ENCODE data around the gene MAN1B1.
A peak's percentile ranks its signal among the peaks of the same experiment; 100 is the strongest.
"Not testable (repeated sequence)": the region's sequence is repeated elsewhere in the genome, so short reads cannot be mapped to it uniquely, and the experiment has no call there.

The MAN1B1 gene

GRCh38 chr9:137114613-137115393, 28.0 kb downstream of the MAN1B1 start, which contains the start of gene DPP7:
DPP7 (minus strand) TSS chr9:137114733; CDS start chr9:137114713, 20 bp downstream.
- H3K4me3 ChIP-seq (ENCODE audit: low read depth, low read length) = peak within 1 kb of the TSS; percentile 41
- DNase-seq (ENCODE audit: low read depth, low spot score) = no peak
- in situ Hi-C loops (cut with HindIII; ENCODE audit: low sequenced_read_pairs) = no loop called here

GRCh38 chr9:137115394-137116026, 28.7 kb downstream of the MAN1B1 start:
- in situ Hi-C loops (cut with HindIII; ENCODE audit: low sequenced_read_pairs) = no loop called here
- TF ChIP-seq CTCF (IDR thresholded peaks at IDR 0.05; ENCODE audit: low read depth, low read length) = no peak
- no peak overlapping the region for H3K4me3 ChIP-seq (ENCODE audit: low read depth, low read length)
- no peak for DNase-seq (ENCODE audit: low read depth, low spot score)

More at GRCh38 chr9:137114613-137115393, 28.0 kb downstream of the MAN1B1 start, which contains the start of gene DPP7:
- no peak for TF ChIP-seq CTCF (IDR thresholded peaks at IDR 0.05; ENCODE audit: low read depth, low read length)

GRCh38 chr9:137116027-137116507, 29.3 kb downstream of the MAN1B1 start:
- in situ Hi-C loops (cut with HindIII; ENCODE audit: low sequenced_read_pairs) = no loop called here

GRCh38 chr9:137116728-137117127, 29.9 kb downstream of the MAN1B1 start:
- TF ChIP-seq CTCF (IDR thresholded peaks at IDR 0.05; ENCODE audit: low read depth, low read length) = no peak
- in situ Hi-C loops (cut with HindIII; ENCODE audit: low sequenced_read_pairs) = no loop called here
- H3K4me3 ChIP-seq (ENCODE audit: low read depth, low read length) = no peak overlapping the region
- no peak for DNase-seq (ENCODE audit: low read depth, low spot score)

More at GRCh38 chr9:137116027-137116507, 29.3 kb downstream of the MAN1B1 start:
- DNase-seq (ENCODE audit: low read depth, low spot score) = no peak
- no peak overlapping the region for H3K4me3 ChIP-seq (ENCODE audit: low read depth, low read length)
- no peak for TF ChIP-seq CTCF (IDR thresholded peaks at IDR 0.05; ENCODE audit: low read depth, low read length)

GRCh38 chr9:137117269-137117731, 30.5 kb downstream of the MAN1B1 start:
- in situ Hi-C loops (cut with HindIII; ENCODE audit: low sequenced_read_pairs) = no loop called here
- no peak overlapping the region for H3K4me3 ChIP-seq (ENCODE audit: low read depth, low read length)

GRCh38 chr9:137118092-137118603, 31.4 kb downstream of the MAN1B1 start:
- in situ Hi-C loops (cut with HindIII; ENCODE audit: low sequenced_read_pairs); H3K4me3 ChIP-seq (ENCODE audit: low read depth, low read length); DNase-seq (ENCODE audit: low read depth, low spot score): not testable (repeated sequence)

More at GRCh38 chr9:137117269-137117731, 30.5 kb downstream of the MAN1B1 start:
- no peak for DNase-seq (ENCODE audit: low read depth, low spot score)
- no peak for TF ChIP-seq CTCF (IDR thresholded peaks at IDR 0.05; ENCODE audit: low read depth, low read length)

- H3K4me3 ChIP-seq (ENCODE audit: low read depth, low read length); DNase-seq (ENCODE audit: low read depth, low spot score); in situ Hi-C loops (cut with HindIII; ENCODE audit: low sequenced_read_pairs): not testable (repeated sequence)
Measured at GRCh38 chr9:137121927-137122795, 35.4 kb downstream of the MAN1B1 start.

GRCh38 chr9:137122796-137123467, 36.1 kb downstream of the MAN1B1 start:
- in situ Hi-C loops (cut with HindIII; ENCODE audit: low sequenced_read_pairs); H3K4me3 ChIP-seq (ENCODE audit: low read depth, low read length); DNase-seq (ENCODE audit: low read depth, low spot score): not testable (repeated sequence)
